Urinary bladder (tissue), 4 donors: Measurements from ENCODE around the gene POU3F1. TPM values are rescaled to one million over a fixed set of nuclear protein-coding genes. Genes with fewer than 3 reads are reported as not detected.

Experiments used
- DNase-seq: peaks from one replicate; pipeline ENCODE4 v3.0.0-alpha.2; 2015; ENCODE audit errors: extremely low spot score
- H3K27ac ChIP-seq: one replicate; pipeline ENCODE4 v1.5.1; 2013; ENCODE audit warnings: low read depth, mild to moderate bottlenecking, moderate library complexity
- H3K36me3 ChIP-seq: one replicate; pipeline ENCODE4 v1.6.1; 2013; ENCODE audit warnings: mild to moderate bottlenecking, moderate library complexity; ENCODE audit not compliant: insufficient read depth
- H3K4me1 ChIP-seq: one replicate; pipeline ENCODE4 v1.6.1; 2013; ENCODE audit warnings: mild to moderate bottlenecking, moderate library complexity; ENCODE audit not compliant: insufficient read depth
- H3K4me3 ChIP-seq: one replicate; pipeline ENCODE4 v1.5.1; 2013; ENCODE audit warnings: low read depth, low read length
- WGBS: extraction: QIAGEN DNeasy Blood & Tissue Kit; methylation state at CpG from one replicate; pipeline ENCODE4 v1.1.7; 2013; 5-methylcytosine and 5-hydroxymethylcytosine counted together
- polyA plus RNA-seq: library from polyadenylated mRNA; stranded (reverse); fragments of 200-250 nt; gene quantifications from one replicate; pipeline ENCODE4 v1.2.3, GENCODE V29; 2013
- total RNA-seq: library from RNA; depleted of rRNA; stranded (reverse); fragments of >200 nt; gene quantifications from one replicate; pipeline ENCODE4 v1.2.3, GENCODE V29; 2014
- donor health status: healthy with polysubstance abuse.
- donor health status: healthy.

Gene POU3F1
- total and polyA plus RNA-seq, 2 donors, result 0.32 to 0.60 TPM

- WGBS, result 89% methylated on average over 3 of the region's 3 CpGs
- no peak overlapping the region for H3K27ac ChIP-seq
- no peak for DNase-seq
- H3K4me3 ChIP-seq, result no peak overlapping the region
- H3K4me1 ChIP-seq, result no peaks in the 10 kb centered on the region
- H3K36me3 ChIP-seq, result peaks cover 10% of the 10 kb centered on the region
Observed at GRCh38 chr1:38022810-38023209, 23.8 kb downstream of the POU3F1 start.

DNA sequence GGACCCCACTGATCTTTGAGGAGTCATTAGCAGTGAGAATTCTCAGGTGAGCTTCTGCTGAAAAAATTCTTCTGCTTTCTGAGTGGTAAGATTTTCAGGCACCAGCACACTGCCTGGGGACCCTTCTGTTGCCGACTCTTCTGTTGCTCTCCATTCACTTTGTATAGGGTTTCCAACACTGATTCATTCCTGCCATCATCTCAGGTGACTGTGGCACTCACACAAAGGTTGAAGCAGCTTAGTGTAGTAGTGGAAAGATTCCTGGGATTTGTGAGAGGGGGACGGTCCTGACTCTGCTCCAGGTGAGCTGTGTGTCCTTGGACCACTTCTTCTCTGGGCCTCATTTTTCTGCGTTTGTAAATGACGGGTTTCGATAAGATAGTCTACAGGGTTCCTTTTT is 24.6 kb downstream of the POU3F1 start:
- H3K36me3 ChIP-seq, result peaks cover 10% of the 10 kb centered on the region
- H3K4me3 ChIP-seq, result no peak overlapping the region
- 95% methylated on average over 5 of the region's 5 CpGs for WGBS

DNA sequence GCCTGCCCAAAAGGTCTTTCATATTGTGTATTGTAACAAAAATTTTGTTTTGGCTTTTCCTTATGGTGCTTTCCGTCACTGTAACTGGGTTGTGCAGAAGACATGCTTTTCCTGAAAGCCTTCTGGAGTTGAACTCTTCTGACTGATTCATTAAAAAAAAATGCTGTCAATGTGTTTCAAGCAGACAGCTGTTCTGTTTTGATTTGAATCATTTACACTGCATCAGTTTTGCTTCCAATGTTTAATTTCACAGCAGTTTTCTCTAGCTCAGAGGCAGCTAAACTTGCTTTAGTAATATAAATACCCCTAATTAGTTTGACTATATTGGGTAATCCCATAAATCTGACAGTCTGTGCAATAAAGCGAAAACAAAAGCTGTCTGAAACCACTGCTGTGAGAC is 26.2 kb downstream of the POU3F1 start:
- H3K4me1 ChIP-seq, result no peaks in the 10 kb centered on the region
- no peak for DNase-seq
- peaks cover 10% of the 10 kb centered on the region for H3K36me3 ChIP-seq
- 92% methylated on average over 2 of the region's 2 CpGs for WGBS
- H3K27ac ChIP-seq, result no peak overlapping the region
- no peak overlapping the region for H3K4me3 ChIP-seq

More for the DNA sequence above, 24.6 kb downstream of the POU3F1 start:
- H3K27ac ChIP-seq, result no peak overlapping the region
- H3K4me1 ChIP-seq, result no peaks in the 10 kb centered on the region
- no peak for DNase-seq

DNA sequence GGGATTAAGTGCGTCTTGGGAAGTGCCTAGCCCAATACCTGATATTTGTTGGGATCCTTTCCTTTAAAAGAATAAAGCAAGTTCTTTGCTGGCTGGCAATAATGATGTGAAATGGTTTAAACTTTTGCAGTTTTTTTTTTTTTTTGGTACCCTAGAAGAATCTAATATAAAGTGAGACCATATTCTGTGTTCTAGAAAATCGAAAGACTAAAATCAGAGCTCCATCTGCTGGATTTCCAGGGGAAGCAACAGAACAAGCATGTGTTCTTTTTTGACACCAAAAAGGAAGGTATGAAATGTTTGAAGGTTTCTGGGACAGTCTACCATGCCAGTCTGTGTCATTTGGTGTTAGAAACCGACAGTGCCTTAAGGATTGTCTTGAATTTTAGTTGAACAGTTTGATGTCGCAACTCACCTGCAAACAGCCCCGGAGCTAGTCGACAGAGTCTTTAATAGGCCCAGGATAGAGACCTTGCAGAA is 27.7 kb downstream of the POU3F1 start:
- Histone ChIP-seq H3K27ac (no peak overlapping the region), H3K4me3 (no peak overlapping the region), H3K36me3 (peaks cover 10% of the 10 kb centered on the region), H3K4me1 (no peaks in the 10 kb centered on the region)
- 71% methylated on average over 6 of the region's 6 CpGs for WGBS
- no peak for DNase-seq

DNA sequence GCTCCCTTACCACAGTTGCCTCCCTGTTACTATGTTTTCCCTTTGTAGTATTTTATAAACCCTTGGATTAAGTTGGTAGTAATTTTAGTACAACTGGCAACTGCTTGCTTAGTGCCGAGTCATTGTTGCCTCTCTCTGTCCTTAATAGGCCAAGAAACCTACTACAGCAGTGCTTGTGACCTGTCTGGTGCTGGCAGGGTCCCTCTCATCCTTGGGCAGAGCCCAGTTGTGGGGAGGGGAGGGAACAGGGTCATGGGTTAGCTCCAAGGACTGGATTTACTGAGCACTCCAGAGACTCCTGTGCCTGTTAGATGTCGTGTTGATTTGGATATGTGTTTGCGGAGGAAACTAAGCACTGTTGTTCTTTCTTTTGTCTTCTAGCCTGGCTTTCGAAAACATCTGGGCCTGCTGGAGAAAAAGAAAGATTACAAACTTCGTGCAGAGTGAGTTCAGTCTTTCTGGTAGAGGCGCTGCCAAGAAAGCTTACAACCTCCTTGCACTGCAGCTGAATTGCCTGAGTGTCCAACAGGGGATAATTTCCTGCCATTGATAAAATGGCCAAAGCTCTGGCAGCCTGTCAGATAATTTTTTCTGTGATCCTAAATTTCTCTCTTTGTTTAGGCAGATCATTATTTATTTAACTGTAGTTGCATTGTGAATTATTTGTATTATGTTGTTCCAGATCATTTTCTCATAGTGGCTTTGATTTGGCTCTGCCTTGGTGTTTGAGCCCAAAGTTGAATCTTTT is 30.4 kb downstream of the POU3F1 start:
- Histone ChIP-seq H3K4me3 (no peak overlapping the region), H3K27ac (no peak overlapping the region), H3K36me3 (peaks cover 6% of the 10 kb centered on the region), H3K4me1 (no peaks in the 10 kb centered on the region)
- no peak for DNase-seq
- WGBS, result 34% methylated on average over 6 of the region's 6 CpGs

DNA sequence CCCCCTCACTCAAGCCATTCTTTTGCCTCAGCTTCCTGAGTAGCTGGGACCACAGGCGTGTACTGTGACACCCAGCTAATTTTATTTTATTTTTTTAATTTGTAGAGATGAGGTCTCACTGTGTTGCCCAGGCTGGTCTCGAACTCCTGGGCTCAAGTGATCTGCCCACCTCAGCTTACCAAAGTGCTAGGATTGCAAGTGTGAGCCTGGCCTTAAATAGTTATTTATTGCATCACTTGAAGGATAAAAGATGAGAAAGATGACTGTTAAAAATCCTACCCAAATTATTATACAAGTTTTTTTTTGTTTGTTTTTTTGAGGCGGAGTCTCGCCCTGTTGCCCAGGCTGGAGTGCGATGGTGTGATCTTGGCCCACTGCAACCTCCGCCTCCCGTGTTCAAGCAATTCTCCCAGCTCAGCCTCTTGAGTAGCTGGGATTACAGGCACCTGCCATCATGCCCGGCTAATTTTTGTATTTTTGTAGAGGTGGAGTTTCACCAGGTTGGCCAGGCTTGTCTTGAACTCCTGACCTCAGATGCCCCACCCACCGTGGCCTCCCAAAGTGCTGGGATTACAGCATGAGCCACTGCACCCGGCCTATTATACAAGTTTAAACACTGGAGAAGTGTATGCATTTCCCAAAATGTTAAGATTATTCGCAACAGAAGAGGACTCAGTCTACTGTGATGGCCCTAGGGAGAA is 31.7 kb downstream of the POU3F1 start:
- Histone ChIP-seq H3K27ac (no peak overlapping the region), H3K36me3 (peaks cover 2% of the 10 kb centered on the region), H3K4me3 (no peak overlapping the region), H3K4me1 (no peaks in the 10 kb centered on the region)
- no peak for DNase-seq
- WGBS, result 81% methylated on average over 11 of the region's 11 CpGs

DNA sequence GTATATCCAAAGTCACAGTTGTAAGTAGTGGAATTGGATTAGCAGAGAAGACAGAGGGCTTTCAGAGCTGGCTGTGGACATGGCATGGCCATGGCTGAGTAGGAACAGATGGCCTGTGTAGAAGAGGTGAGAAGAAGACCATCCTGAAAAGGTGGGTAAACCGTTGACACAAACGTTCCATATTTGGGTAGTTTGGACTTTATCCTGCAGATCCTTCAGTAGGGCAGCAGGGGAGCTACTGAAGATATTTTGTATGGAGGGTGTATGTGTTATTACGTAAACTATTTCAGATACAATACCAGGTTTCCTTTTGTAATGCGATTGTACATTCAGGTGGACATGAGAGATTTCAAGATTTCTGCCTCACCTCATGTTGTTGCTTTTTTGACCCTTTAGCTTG is 32.4 kb downstream of the POU3F1 start:
- no peak for DNase-seq
- WGBS, result 49% methylated on average over 4 of the region's 4 CpGs
- Histone ChIP-seq H3K36me3 (no peaks in the 10 kb centered on the region), H3K27ac (no peak overlapping the region), H3K4me3 (no peak overlapping the region), H3K4me1 (no peaks in the 10 kb centered on the region)

GRCh38 chr1:38013227-38013622 is 33.4 kb downstream of the POU3F1 start:
- Histone ChIP-seq H3K4me1 (no peaks in the 10 kb centered on the region), H3K27ac (peak overlapping the region; percentile 81), H3K36me3 (no peaks in the 10 kb centered on the region), H3K4me3 (peak overlapping the region; percentile 51)
- no peak for DNase-seq
- WGBS, result 10% methylated on average over 4 of the region's 4 CpGs

DNA sequence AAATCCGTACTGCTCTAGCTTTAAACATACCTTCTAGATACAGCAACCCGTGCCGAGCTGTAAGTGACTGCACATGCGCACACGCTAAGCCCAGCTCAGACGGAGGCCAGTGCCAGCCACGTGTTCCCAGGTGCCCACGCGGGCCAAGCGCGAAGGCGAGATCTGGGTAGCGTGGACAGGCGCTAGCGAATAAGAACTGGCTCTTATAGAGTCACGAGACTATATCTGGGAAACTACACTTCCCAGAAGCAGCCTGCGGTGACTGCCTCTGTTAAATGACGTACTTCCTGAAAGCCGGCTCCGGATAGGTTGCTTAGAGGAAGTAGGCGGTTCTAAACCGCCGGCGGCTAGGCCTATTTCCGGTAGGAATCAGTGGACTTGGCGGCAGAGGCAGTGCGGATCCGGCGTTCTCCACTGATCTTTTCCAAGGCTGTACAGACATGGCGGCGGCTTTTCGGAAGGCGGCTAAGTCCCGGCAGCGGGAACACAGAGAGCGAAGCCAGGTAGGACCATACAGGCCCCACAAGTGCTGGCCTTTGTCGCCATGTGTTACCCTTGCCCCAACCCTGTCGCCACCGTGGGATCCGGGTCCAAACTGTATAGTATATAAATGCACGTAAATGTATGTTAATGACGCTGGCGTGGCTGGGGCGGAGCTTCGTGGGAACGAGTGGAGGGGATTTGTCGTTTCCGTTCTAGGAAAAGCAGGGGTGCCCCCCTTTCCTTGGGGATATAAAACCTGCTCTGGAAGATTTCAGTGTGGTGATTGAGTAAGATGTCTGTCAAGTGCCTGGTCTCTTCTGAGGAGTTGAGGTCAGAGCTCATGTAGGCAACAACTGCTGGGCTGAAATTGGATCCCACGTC is 34.0 kb downstream of the POU3F1 start, which contains the start of gene UTP11:
UTP11 (plus strand) TSS at position 372 of the 864 bp plus-strand sequence; CDS start at position 441, 69 bp downstream.
- peak; percentile 98 for DNase-seq
- Histone ChIP-seq H3K36me3 (no peaks in the 10 kb centered on the region), H3K27ac (peak within 1 kb of the TSS; percentile 81), H3K4me3 (peak within 1 kb of the TSS; percentile 51), H3K4me1 (no peaks in the 10 kb centered on the region)
- under 1% methylated on average over 49 of the region's 49 CpGs for WGBS

- no peak overlapping the region for H3K4me3 ChIP-seq
- no peak for DNase-seq
- no peak overlapping the region for H3K27ac ChIP-seq
- H3K4me1 ChIP-seq, result no peaks in the 10 kb centered on the region
- 86% methylated on average over 6 of the region's 6 CpGs for WGBS
- H3K36me3 ChIP-seq, result no peaks in the 10 kb centered on the region
Observed at GRCh38 chr1:38009841-38010180, 36.8 kb downstream of the POU3F1 start.

DNA sequence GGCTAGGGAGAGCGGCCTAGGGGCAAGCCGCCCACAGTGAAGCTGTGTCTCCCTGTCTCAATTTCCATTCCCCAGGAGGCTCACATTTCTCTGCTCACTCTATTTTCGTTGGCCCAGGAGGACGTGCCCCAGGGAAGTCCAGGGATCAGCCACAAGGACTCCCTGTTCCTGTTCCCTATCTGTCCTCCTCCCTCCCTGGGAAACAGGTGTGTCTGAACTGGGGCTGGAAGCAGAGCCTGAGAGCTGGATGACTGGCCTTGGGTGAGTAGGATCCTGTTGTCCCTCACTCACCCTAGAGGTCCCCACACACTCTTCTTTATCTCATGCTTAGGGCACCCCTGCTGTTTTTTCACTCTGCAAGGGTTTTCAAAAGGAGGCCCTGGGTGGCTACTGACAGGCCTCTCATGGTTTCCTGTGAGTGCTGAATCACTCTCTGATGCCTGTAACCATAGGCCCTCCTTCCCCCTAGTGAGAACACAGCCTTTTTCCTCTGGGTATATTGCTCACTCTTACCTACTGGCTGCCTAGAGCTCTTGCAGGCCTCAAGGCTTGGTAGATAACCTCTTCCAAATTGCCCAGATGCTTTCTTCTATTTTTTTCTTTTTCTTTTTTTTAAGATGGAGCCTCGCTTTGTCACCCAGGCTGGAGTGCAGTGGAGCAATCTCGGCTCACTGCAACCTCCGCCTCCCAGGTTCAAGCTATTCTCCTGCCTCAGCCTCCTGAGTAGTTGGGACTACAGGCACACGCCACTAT is 37.3 kb downstream of the POU3F1 start:
- WGBS, result 78% methylated on average over 8 of the region's 8 CpGs
- H3K4me3 ChIP-seq, result no peak overlapping the region
- H3K36me3 ChIP-seq, result no peaks in the 10 kb centered on the region
- H3K4me1 ChIP-seq, result no peaks in the 10 kb centered on the region
- H3K27ac ChIP-seq, result no peak overlapping the region
- no peak for DNase-seq

DNA sequence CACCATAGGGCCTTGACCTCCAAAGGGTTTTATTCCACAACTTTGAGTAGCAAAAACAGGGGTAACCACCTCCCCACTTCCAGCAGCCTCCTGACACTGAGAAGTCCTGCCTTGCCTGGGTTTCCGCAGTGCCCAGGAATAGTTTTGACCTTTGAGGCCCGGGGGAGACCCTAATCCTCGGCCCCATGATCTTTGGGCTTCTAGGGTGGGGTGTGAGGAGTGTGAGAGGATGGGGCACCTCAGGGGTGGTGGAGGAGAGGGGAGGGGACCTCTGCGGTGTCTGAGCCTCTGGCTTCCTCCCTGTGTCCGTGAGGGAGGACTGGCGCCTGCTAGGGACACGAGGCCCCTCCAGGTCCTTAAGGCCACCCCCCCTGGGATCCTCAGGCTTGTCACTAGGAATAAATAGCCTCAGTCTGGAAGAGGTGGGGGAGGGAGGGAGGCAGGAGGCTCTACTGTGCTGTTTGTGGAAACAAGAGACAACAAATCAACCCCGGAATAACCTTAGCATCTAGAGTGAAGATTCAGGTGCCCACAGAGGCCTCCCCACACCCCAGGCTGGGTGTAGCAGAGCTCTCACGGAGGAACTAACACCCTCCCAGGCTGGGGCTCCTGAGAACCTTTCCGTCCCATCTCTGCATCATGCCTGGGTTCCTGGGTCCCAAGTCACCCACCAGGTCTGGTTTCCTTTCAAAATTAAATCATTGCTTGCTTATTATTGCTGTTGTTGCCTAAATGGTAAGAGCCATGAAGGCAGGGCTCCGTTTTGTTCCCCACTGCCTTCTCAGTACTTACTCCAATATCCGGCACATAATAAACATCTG is 40.4 kb downstream of the POU3F1 start:
- H3K4me3 ChIP-seq, result no peak overlapping the region
- peak overlapping the region; percentile 64 for H3K27ac ChIP-seq
- no peak for DNase-seq
- H3K4me1 ChIP-seq, result no peaks in the 10 kb centered on the region
- WGBS, result 69% methylated on average over 12 of the region's 12 CpGs
- no peaks in the 10 kb centered on the region for H3K36me3 ChIP-seq
